LNCAP (cell line): Measurements from ENCODE around the gene C12orf60.
A peak's percentile ranks its signal among the peaks of the same experiment; 100 is the strongest.

ENCODE experiments used
- TF ChIP-seq, protein P1 (sequence below): fragments of 450-650 bp; IDR thresholded peaks from 2 replicates; pipeline ENCODE4 v1.5.1; 2017; ENCODE audit warnings: mild to moderate bottlenecking

Gene C12orf60

DNA sequence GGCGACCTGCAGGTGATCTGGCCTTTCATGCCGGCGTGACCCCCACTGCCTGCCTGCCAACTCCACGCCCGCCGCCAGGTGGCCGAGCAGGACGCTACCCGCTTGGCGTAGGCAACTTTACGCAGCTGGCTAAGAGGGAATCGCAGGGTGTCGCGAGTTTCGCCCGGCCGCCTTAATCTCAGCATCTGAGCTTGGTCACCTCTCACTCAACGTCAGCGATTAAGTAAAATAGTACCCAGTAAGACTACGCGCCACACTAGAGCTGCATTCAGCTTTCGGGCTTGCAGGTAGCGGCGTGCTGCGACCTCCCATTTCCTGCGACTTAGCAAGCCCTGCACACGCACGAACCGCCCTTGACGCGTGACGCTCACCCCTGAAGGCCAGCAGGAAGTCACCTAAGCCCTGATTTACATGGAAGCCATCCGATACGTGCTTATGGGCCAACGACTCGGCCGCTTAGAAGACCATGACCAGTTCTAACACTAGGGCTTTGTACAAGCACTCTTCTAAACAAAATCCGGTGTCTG, 33.4 kb upstream of the C12orf60 start:
- TF ChIP-seq, protein P1, sequence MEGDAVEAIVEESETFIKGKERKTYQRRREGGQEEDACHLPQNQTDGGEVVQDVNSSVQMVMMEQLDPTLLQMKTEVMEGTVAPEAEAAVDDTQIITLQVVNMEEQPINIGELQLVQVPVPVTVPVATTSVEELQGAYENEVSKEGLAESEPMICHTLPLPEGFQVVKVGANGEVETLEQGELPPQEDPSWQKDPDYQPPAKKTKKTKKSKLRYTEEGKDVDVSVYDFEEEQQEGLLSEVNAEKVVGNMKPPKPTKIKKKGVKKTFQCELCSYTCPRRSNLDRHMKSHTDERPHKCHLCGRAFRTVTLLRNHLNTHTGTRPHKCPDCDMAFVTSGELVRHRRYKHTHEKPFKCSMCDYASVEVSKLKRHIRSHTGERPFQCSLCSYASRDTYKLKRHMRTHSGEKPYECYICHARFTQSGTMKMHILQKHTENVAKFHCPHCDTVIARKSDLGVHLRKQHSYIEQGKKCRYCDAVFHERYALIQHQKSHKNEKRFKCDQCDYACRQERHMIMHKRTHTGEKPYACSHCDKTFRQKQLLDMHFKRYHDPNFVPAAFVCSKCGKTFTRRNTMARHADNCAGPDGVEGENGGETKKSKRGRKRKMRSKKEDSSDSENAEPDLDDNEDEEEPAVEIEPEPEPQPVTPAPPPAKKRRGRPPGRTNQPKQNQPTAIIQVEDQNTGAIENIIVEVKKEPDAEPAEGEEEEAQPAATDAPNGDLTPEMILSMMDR = peak; percentile 64

DNA sequence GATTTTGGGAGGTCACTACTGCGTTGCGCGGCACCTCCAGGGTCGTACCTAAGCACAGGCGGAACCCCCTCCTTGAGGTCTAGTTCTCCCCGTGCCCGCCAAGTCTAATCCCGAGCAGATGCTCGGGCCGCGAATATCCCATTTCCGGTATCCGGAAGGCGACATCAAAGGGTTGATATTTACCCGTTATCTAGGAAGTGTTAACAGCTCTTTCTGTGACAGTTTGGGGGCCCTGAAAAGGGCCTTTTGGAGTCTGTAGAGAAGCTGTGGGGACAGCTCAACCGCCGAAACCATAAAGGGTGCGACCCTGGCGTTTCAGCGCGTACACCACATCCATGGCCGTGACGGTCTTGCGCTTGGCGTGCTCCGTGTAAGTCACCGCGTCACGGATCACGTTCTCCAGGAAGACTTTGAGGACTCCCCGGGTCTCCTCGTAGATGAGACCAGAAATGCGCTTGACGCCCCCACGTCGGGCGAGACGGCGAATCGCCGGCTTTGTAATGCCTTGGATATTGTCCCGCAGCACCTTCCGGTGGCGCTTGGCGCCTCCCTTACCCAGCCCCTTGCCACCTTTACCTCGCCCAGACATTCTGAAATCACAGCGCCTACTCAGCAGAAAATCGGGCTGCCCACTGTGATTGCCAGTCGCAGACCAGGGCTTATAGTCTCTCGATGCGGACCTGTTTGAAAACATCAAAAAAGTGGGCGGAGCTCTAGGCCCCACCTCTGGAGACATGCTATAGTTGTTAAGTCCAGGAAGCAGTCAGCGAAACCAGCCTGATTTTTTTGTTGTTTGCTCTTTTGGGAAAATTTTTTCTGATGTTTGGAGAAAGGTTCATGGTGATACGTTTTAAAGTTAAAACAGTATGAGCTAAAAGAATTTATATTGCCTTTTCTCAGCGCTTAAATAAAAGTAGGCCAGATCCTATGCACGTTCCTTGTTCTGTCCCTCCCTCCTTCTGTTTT, 32.7 kb upstream of the C12orf60 start:
- TF ChIP-seq, protein P1 = no peak

DNA sequence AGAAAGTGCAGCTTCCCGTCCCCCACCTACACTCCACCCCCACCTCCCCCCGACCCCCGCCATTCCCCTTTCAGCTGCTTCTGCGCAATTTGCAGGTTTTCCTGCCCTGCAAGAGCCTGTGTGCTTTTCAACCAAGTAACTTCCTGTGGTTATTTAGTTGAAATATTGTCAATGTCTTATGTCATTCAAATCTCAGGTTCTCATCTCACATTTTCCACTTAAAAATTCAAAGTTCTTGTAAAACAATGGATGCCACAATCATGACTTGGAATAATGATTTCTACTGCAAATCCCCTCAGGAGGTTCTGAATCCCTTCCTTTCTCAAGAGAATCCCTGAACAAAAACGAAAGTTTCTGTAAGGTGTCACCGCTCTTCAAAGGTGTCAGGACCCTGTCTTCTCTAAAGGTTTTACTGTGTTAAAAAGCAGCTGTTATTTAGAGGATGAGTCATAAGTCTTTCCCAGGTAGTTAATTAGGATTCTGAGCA, 31.8 kb upstream of the C12orf60 start:
- TF ChIP-seq, protein P1 = no peak

DNA sequence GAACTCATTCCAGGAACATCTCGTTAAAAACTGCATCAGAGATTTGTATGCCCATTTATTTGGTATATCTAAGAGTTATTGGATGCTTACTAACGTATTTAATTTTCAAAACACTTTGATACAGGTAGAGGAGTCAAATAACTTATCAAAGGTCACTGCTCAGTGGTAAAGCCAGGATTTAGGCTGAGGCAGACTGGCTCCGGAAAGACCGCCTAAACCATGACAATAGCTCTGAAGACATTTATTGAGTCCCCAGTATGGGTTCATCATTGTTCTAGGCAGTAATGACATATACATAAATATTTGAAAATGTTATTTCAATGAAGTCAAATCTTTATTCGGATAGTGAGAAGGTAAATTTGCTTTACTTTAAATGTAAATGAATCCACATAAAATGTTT, 30.5 kb upstream of the C12orf60 start:
- TF ChIP-seq, protein P1 = no peak

DNA sequence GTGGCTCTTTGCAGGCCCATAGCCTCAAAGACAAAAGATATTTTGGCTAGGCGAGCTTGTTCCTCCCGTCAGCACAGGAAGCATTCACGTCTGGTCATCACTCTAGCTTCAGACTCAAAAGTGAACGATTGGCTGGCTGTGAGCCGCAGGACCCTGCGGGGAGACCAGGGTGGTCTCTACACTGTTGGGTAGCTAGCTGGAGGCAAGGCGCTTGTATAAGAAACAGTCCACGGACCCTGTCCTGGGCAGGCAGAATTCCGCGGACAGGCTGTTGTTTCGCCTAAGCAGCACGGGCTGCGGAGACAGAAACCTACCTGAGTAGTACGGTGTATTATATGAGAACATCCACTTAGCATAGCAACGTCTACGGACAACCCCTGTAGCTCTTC, 29.8 kb upstream of the C12orf60 start:
- TF ChIP-seq, protein P1 = no peak

DNA sequence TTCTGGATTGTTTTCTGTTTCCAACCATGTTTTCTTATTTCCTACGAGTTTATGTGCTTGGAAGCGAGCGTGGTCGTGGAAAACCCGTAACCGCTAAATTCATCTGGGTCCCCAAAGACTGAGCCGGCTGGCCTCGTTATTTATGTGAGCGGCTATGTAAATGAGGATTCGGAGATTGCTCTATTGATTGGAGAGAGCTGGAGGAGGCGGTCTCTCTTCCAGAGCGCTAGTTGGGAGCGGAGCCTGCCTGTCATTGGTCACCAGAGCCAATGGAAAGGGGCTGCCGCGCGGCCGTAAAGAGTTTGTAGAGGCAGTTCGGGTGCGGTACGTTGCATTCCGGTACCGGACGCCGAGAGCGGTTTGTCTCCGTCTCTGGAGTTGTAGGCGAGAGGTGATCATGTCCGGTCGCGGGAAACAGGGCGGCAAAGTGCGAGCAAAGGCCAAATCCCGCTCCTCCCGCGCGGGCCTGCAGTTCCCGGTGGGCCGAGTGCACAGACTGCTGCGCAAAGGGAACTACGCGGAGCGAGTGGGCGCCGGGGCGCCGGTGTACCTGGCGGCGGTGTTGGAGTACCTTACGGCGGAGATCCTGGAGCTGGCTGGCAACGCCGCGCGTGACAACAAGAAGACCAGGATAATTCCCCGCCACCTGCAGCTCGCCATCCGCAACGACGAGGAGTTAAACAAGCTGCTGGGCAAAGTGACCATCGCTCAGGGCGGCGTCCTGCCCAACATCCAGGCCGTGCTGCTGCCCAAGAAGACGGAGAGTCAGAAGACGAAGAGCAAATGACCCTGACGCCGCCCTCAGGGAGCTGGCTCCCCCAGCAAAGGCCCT, 29.2 kb upstream of the C12orf60 start:
- TF ChIP-seq, protein P1 = no peak

DNA sequence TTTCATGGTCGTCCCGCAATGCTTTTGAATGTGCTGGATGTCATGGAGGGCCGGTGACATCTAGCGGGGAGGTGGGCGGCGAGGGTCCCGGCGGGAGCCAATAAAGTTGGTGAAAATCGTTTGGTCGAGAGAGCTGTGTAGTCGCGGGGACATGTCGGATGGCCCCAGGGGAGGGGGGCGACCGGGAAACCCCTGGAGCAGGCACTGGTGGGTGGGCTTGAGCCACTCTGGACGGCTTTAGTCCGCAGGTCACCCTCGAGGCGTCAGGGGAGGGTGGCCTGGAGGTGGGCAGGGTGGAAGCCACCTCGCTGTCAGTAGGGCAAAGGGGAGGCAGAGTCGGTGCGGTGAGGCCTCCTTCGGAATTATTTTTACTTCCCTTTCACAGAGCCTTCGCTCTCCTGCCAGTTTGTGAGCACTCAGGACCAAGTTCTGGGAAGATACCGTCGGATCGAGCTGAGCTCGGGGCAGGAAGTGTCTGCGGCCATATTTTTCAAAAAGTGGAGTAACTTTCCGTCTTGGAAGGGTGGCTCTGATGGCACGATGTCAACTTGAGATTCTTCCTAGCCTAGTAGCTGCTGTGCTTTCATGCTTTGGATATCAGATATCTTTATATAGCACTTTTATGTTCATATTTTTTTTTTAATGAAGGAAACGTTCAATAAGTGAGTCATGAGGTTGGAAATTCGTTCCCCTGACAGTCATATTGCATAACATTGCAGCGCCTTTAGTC, 28.4 kb upstream of the C12orf60 start:
- TF ChIP-seq, protein P1 = no peak
